Spleen (tissue), 11 donors: ENCODE data around the gene ITGA1. TPM values are rescaled to one million over a fixed set of nuclear protein-coding genes. Genes with fewer than 3 reads are reported as not detected.

Source experiments
- DNase-seq: peaks from one replicate; pipeline ENCODE4 v3.0.0-alpha.2; 2020
- H3K27ac ChIP-seq, 8 donors: fragments of 200-600 bp; sonication (generic) in 7 of 8; 1 replicate in 4 of 8; 2 replicates in 4 of 8; pipeline versions ENCODE4 v1.5.0 to v1.8.0; 2016 to 2021; ENCODE audit warnings: inconsistent platforms in 4 of 8, mild to moderate bottlenecking in 4 of 8, moderate library complexity in 1 of 8
- H3K27me3 ChIP-seq, 7 donors: fragments of 200-600 bp; sonication (generic) in 6 of 7; replicated peaks in 1 of 7; 1 replicate in 4 of 7; 2 replicates in 3 of 7; pipeline versions ENCODE4 v1.5.0 to v1.8.0; 2016 to 2021; ENCODE audit warnings: inconsistent platforms in 3 of 7, mild to moderate bottlenecking in 1 of 7
- H3K36me3 ChIP-seq, 6 donors: fragments of 200-600 bp; sonication (generic) in 5 of 6; 1 replicate in 4 of 6; 2 replicates in 2 of 6; pipeline versions ENCODE4 v1.5.0 to v1.8.0; 2016 to 2021; ENCODE audit warnings: inconsistent platforms in 2 of 6
- H3K4me1 ChIP-seq, 6 donors: fragments of 200-600 bp; sonication (generic) in 5 of 6; 1 replicate in 3 of 6; 2 replicates in 3 of 6; pipeline versions ENCODE4 v1.5.0 to v1.8.0; 2016 to 2021; ENCODE audit warnings: inconsistent platforms in 3 of 6
- H3K4me3 ChIP-seq, 8 donors: fragments of 200-600 bp; sonication (generic) in 7 of 8; 1 replicate in 4 of 8; 2 replicates in 4 of 8; pipeline versions ENCODE4 v1.5.0 to v1.8.0; 2016 to 2021; ENCODE audit warnings: inconsistent platforms in 4 of 8, mild to moderate bottlenecking in 4 of 8, moderate library complexity in 2 of 8
- H3K9me3 ChIP-seq, 8 donors: fragments of 200-600 bp; sonication (generic) in 7 of 8; 1 replicate in 4 of 8; 2 replicates in 4 of 8; pipeline versions ENCODE4 v1.5.0 to v1.8.0; 2016 to 2021; ENCODE audit warnings: inconsistent platforms in 4 of 8
- POLR2A ChIP-seq, 3 donors: fragments of 450-650 bp; IDR thresholded peaks; one replicate each; pipeline ENCODE4 v1.5.1; 2017; ENCODE audit warnings: antibody characterized with exemption in 3 of 3, mild to moderate bottlenecking in 1 of 3
- POLR2AphosphoS5 ChIP-seq, 3 donors: sonication (generic); formaldehyde crosslinking; IDR thresholded peaks; one replicate each; pipeline ENCODE4 v1.5.1; 2017; ENCODE audit warnings: antibody characterized with exemption in 3 of 3
- WGBS, 5 donors: extraction: QIAGEN DNeasy Blood & Tissue Kit in 3 of 5; methylation state at CpG; one replicate each; pipeline versions ENCODE4 v1.1.5 to v1.1.7; 2013 to 2018; 5-methylcytosine and 5-hydroxymethylcytosine counted together
- intact Hi-C: fragments of 100-400 bp; cut with DNase I; formaldehyde crosslinking; loops from one replicate; pipeline ENCODE4 v1.15.0; 2023; ENCODE audit warnings: low total_unique reads
- polyA plus RNA-seq, 3 donors: library from polyadenylated mRNA; stranded (reverse); fragments of 200-250 nt; gene quantifications; one replicate each; pipeline ENCODE4 v1.2.1, GENCODE V29; 2013
- total RNA-seq, 7 donors: library from RNA; depleted of rRNA in 3 of 7; stranded (reverse); fragments of >200 nt in 3 of 7; fragmentation: NEBNext Ultra II Directional in 4 of 7; extraction: Animal tissue kit (Norgen Biotek cat#: 25700) in 4 of 7; gene quantifications; one replicate each; pipeline versions ENCODE4 v1.1.0 to v1.2.1, GENCODE V29; 2016 to 2021
- TF ChIP-seq, protein P1 (sequence below), 11 experiments: fragments of 200-600 bp in 7 of 11; fragments of 450-650 bp in 4 of 11; sonication (generic) in 4 of 11; IDR thresholded peaks in 8 of 11; conservative IDR thresholded peaks in 3 of 11; 1 replicate in 7 of 11; 2 replicates in 4 of 11; pipeline versions ENCODE4 v1.4.0 to v1.8.0; 2016 to 2021; ENCODE audit warnings: antibody characterized with exemption in 11 of 11, inconsistent platforms in 4 of 11, mild to moderate bottlenecking in 1 of 11
- donor health status: healthy with polysubstance abuse.
- donor health status: DM: no; HTN: no; CAD: no; lungs with moderate emphysema.
- donor health status: DM: no; HTN: no; CAD: no.
- donor health status: Bipolar disorder and iron deficiency.
- donor health status: healthy.
- donor health status: DM: no; HTN: no; CAD: no.
- donor health status: DM: yes; HTN: yes; CAD: no.

Gene ITGA1
- total and polyA plus RNA-seq, 10 donors = 8.3 to 505 (median 289) TPM

DNA sequence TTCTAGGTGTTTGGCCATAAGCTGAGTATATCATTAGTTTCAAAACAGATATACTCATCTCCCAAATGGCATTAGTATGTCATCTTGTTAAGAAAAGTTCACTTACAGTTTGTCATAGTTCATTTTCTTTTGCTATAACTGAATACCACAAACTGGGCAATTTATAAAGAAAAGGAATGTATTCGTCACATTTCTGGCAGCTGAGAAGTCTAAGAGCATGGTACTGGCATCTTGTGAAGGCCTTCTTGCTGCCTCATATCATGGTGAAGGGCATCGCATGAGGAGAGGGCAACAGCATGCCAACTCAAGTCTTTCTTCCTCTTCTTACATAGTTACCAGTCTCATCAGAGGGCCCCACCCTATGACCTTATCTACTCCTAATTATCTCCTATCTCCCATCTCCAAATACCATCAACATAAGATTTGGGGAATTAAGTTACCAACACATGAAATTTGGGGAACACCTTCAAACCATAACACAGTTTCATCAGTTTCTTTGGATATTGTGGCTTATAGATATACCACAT is 20.4 kb upstream of the ITGA1 start:
- intact Hi-C loops = no loop called here
- WGBS, 5 donors = 67 to 88% (median 85%) methylated on average over 2 of the region's 2 CpGs

DNA sequence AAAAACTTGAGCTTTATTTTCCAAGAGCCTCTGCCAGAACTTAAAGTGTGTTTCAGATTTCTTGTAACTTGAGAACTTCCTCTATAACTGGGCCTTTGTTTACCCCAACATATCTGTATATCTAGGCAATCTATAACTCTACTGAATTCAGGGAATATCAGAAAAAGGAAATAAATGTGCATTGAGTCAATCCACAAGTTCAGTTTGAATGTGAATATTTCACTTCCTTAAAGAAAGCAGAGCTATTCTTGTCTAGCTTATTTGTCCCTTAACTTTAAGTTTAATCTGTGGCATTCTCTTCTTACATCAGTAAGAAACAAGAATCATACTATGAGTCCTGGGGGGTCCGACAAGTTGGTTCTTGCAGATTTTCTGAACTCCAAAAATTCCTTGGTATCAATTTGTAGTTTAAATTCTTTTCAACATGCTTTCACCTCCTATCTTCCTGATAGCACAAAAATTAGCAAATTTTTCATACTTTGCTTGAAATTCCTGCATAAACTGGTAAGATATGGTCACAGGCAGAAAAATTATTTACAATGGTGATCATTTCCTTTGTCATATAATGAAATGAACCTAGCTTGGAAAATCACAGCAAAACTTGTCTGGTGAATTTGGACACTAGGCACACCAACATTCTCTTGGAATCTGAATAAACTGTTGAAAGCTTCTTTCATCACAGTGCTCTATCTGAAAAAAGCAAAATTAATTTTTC is 19.8 kb upstream of the ITGA1 start:
- no peak for DNase-seq
- WGBS, 5 donors = 76 to 84% (median 81%) methylated on average over 1 of the region's 1 CpG
- Histone ChIP-seq H3K4me1 (peaks cover 0 to 30% (median 15%) of the 10 kb centered on the region in 6 donors), H3K27me3 (no peaks in the 10 kb centered on the region), H3K36me3 (no peaks in the 10 kb centered on the region), H3K4me3 (no peak overlapping the region), H3K27ac (no peak overlapping the region), H3K9me3 (peaks cover 0 to 5% (median 0%) of the 10 kb centered on the region in 8 donors)
- intact Hi-C loops = no loop called here
- TF ChIP-seq POLR2A (IDR thresholded peaks at IDR 0.05) = no peak

More for the DNA sequence above, 20.4 kb upstream of the ITGA1 start:
- Histone ChIP-seq H3K36me3 (no peaks in the 10 kb centered on the region), H3K27me3 (no peaks in the 10 kb centered on the region), H3K4me3 (no peak overlapping the region), H3K4me1 (peaks cover 0 to 23% (median 10%) of the 10 kb centered on the region in 6 donors), H3K9me3 (peaks cover 0 to 5% (median 0%) of the 10 kb centered on the region in 8 donors), H3K27ac (no peak overlapping the region)
- TF ChIP-seq, protein P1, sequence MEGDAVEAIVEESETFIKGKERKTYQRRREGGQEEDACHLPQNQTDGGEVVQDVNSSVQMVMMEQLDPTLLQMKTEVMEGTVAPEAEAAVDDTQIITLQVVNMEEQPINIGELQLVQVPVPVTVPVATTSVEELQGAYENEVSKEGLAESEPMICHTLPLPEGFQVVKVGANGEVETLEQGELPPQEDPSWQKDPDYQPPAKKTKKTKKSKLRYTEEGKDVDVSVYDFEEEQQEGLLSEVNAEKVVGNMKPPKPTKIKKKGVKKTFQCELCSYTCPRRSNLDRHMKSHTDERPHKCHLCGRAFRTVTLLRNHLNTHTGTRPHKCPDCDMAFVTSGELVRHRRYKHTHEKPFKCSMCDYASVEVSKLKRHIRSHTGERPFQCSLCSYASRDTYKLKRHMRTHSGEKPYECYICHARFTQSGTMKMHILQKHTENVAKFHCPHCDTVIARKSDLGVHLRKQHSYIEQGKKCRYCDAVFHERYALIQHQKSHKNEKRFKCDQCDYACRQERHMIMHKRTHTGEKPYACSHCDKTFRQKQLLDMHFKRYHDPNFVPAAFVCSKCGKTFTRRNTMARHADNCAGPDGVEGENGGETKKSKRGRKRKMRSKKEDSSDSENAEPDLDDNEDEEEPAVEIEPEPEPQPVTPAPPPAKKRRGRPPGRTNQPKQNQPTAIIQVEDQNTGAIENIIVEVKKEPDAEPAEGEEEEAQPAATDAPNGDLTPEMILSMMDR (IDR thresholded peaks at IDR 0.05 in 8 of 11, conservative IDR thresholded peaks at IDR 0.05 in 3 of 11) = no peak
- TF ChIP-seq POLR2A (IDR thresholded peaks at IDR 0.05) (no peak), POLR2AphosphoS5 (IDR thresholded peaks at IDR 0.05) (no peak)
- no peak for DNase-seq

GRCh38 chr5:52769061-52769460 is 18.7 kb upstream of the ITGA1 start:
- Histone ChIP-seq H3K27ac (no peak overlapping the region), H3K36me3 (no peaks in the 10 kb centered on the region), H3K4me1 (peaks cover 0 to 41% (median 22%) of the 10 kb centered on the region in 6 donors), H3K4me3 (no peak overlapping the region), H3K27me3 (no peaks in the 10 kb centered on the region), H3K9me3 (peaks cover 0 to 5% (median 0%) of the 10 kb centered on the region in 8 donors)
- intact Hi-C loops = no loop called here
- 93 to 96% (median 94%) methylated on average over 5 of the region's 5 CpGs for WGBS, 5 donors
- DNase-seq = no peak
- TF ChIP-seq POLR2A (IDR thresholded peaks at IDR 0.05) = no peak
- no peak for TF ChIP-seq POLR2AphosphoS5 (IDR thresholded peaks at IDR 0.05)
- TF ChIP-seq, protein P1 (IDR thresholded peaks at IDR 0.05 in 8 of 11, conservative IDR thresholded peaks at IDR 0.05 in 3 of 11) = no peak

DNA sequence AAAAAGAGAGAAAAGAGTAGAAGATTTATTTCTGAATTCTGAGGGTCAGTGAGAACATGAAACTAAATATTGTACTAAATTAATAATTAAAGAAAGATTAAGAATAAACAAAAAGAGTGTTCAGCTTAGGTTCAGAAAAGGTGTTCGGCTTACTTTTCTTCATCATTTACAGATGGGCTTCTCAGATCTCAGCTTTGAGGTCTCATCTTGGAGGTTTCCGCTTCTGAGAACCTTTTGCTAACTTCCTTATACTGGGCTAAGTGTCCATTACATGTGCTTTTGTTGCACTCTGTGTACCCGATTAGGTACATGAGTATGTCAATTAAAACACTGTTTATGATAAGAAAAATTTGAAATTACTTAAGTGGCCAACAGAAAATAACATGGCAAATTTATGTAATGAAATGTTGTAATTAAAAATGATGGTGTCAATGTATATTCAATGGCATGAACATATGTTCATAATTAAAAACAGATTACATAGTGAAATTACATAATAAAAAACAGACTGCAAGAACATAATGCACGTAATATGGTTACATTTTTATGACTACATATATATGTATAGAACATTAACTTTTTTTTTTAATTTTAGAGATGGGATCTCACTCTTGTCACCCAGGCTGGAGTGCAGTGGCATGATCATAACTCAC is 17.3 kb upstream of the ITGA1 start:
- H3K27me3 ChIP-seq = no peaks in the 10 kb centered on the region
- H3K9me3 ChIP-seq = no peaks in the 10 kb centered on the region
- TF ChIP-seq POLR2A (IDR thresholded peaks at IDR 0.05) (no peak), POLR2AphosphoS5 (IDR thresholded peaks at IDR 0.05) (no peak)
- TF ChIP-seq, protein P1 (IDR thresholded peaks at IDR 0.05 in 8 of 11, conservative IDR thresholded peaks at IDR 0.05 in 3 of 11) = no peak
- H3K4me1 ChIP-seq = peaks cover 0 to 46% (median 29%) of the 10 kb centered on the region in 6 donors
- H3K4me3 ChIP-seq = no peak overlapping the region
- intact Hi-C loops = no loop called here
- no peaks in the 10 kb centered on the region for H3K36me3 ChIP-seq
- no peak for DNase-seq
- WGBS, 5 donors = 95 to 100% (median 95%) methylated on average over 4 of the region's 4 CpGs
- no peak overlapping the region for H3K27ac ChIP-seq
